Endometrial microvascular endothelial cells (primary cell): ENCODE results near the gene ZNF536. TPM values are rescaled to one million over a fixed set of nuclear protein-coding genes. Genes with fewer than 3 reads are reported as not detected.
"Not testable (repeated sequence)": the region's sequence is repeated elsewhere in the genome, so short reads cannot be mapped to it uniquely, and the experiment has no call there.

Experiments used
- in situ Hi-C: cut with HindIII; loops from 2 replicates; pipeline ENCODE4 v1.10.0; 2017; ENCODE audit warnings: low sequenced_read_pairs, low pct_unique_long_range_greater_than_20kb; ENCODE audit errors: inconsistent ontology term
- total RNA-seq: library from RNA; depleted of rRNA; stranded (reverse); fragments of >200 nt; gene quantifications from one replicate; pipeline ENCODE4 v1.2.3, GENCODE V29; 2015; ENCODE audit errors: inconsistent ontology term

The ZNF536 gene
- total RNA-seq, 1 donor from 2014 or later, result not detected

DNA sequence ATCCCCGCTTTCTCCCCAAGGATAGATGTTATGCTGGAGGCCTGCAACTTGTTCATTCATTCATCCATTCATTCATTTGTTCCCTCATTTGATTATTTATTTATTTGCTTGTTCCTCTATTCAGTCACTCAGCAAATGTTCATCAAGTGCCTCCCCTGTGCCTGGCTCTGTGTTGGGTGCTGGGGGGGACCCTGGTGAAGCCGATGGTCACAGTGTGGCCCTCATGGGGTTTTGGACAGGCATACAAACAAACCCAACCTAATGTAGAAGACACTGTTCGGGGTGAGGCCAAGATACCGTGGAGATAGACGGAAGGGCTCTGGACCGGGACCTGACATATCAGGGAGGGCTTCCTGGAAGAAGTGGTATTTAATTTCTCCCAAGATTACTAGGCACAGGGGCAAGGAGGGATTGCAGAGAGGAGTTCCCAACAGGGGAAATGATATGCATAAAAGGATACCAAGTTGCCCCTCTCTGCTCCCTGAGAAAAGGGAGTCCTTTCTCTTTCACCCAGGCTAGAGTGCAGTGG, 58.1 kb downstream of the ZNF536 start:
- in situ Hi-C loops, result no loop called here

DNA sequence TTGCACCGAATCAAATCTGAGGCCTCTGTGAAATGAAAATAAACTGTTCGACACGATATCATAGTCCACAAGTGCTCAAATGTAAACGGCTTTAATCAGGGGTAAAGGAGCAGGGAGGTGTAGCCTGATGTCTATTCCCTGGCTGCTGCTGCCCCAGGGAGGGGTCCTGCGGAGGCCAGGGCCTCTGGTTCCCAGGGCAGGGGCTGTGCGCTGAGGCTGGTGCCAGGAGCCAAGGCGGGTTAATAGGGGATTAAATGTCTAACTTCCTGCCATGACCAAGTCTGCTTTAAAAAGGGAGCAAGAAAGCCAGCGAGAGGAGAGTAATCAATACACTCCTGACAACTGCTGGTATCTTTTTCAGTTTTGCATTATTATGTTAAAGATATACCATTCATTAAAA, 59.4 kb downstream of the ZNF536 start:
- in situ Hi-C loops, result no loop called here

DNA sequence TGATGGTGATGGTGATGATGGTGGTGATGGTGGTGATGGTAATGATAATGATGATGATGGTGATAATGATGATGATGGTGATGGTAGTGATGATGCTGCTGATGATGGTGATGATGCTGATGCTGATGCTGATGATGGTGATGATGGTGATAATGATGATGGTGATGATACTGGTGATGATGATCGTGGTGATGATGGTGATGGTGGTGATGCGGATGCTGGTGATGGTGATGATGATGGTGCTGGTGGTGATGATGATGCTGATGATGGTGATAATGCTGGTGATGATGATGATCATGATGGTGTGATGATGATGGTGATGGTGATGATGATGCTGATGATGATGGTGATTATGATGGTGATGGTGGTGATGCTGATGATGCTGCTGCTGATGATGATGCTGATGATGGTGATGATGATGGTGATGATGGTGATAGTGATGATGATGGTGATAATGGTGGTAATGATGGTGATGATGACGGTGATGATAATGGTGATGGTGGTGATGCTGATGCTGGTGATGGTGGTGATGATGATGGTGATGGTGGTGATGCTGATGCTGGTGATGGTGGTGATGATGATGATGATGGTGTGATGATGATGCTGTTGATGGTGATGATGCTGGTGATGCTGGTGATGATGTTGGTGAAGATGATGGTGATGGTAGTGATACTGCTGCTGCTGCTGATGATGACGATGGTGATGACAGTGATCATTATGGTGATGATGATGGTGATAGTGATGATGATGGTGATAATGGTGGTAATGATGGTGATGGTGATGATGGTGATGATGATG, 62.8 kb downstream of the ZNF536 start:
- in situ Hi-C loops, result no loop called here

DNA sequence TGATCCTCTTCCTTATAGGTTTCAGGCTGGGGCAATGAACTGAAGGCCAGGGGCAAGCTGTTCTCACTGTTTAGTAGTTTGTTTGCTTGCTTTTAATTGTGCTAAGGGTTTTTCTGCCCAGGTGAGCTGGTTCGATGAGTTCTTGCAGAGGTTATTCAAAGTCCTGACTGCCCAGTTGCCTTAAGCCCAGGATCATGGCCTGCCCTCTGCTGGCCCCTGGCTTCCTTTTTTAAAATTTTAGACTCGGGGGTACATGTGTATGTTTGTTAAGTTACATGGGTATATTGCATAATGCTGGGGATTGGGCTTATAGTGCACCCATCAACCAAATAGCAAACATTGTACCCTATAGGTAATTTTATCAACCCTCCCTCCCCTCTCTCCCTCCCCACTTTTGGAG, 65.7 kb downstream of the ZNF536 start:
- in situ Hi-C loops, result no loop called here

DNA sequence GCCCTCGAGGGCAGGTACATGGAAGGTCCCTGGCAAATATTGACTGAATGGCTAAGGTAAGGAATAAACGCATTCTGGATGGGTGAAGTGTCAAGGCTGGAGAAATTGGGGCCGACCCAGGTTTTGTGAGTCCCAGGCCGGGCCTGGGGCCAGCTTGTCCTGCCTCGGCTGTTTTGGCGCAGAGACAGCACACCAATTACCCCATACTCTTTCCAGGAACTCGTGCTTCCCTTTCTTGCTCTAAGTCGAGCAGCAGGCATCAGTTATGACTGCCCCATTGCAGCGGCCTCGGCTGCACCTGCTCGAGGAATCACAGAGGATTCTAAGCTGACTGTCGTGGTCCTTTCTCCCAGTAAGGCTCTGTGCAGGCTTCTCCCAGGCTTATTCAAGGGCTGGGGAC, 67.1 kb downstream of the ZNF536 start:
- in situ Hi-C loops, result no loop called here

DNA sequence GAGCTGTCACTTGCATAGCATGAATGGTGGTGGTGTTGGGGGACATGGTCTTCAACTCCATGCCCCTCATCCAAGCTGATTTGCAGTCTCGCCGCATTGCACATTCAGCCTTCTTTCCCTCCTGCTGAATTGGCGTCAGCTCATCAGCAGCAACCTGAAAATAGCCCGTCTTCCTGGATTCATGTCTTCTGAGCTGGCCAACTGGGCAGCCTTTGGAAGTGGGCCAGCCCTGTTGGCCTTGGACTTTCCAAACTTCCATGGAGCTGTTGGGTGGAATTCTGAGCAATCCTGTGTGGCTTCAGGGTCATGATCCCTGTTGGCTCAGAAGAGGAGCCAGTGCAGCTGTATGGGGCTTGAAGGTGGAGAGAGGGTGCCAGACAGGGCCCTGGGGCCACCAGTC, 68.8 kb downstream of the ZNF536 start:
- in situ Hi-C loops, result no loop called here

DNA sequence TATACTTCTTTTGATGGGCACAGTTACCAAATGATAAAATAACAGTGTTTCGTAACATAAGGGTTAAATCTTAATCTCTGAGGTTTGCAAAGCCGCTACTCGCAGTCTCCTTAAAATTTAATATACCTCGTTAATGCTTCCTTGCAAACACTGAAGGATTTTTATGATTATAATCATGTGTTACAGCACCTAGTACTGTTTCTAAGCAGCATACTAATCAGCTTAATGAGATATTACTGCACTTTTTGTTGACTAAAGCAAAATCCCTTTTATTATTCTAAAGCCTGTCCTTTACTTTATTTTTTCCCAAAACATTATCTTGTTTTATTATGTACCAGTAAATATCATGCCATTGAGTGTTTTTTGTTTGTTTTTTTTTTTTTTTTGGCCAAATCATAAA, 70.5 kb downstream of the ZNF536 start:
- in situ Hi-C loops, result no loop called here

DNA sequence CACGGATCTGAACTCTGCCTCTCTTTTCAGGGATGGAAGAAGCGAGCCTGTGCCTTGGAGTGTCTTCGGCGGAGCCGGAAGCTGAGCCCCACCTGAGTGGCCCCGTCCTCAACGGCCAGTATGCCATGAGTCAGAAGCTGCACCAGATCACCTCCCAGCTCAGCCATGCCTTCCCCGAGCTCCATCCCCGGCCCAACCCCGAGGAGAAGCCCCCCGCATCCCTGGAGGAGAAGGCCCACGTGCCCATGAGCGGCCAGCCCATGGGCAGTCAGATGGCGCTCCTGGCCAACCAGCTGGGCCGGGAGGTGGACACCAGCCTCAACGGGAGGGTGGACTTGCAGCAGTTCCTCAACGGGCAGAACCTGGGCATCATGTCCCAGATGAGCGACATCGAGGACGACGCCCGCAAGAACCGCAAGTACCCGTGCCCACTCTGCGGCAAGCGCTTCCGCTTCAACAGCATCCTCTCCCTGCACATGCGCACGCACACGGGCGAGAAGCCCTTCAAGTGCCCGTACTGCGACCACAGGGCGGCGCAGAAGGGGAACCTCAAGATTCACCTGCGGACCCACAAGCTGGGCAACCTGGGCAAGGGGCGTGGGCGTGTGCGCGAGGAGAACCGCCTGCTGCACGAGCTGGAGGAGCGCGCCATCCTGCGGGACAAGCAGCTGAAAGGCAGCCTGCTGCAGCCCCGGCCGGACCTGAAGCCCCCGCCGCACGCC, 71.5 kb downstream of the ZNF536 start:
- in situ Hi-C loops, result no loop called here

DNA sequence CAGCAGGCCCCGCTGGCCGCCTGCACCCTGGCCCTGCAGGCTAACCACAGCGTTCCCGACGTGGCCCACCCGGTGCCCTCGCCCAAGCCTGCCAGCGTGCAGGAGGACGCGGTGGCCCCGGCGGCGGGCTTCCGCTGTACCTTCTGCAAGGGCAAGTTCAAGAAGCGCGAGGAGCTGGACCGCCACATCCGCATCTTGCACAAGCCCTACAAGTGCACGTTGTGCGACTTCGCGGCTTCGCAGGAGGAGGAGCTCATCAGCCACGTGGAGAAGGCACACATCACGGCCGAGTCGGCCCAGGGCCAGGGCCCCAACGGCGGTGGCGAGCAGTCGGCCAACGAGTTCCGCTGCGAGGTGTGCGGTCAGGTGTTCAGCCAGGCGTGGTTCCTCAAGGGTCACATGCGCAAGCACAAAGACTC, 72.1 kb downstream of the ZNF536 start:
- in situ Hi-C loops, result no loop called here

DNA sequence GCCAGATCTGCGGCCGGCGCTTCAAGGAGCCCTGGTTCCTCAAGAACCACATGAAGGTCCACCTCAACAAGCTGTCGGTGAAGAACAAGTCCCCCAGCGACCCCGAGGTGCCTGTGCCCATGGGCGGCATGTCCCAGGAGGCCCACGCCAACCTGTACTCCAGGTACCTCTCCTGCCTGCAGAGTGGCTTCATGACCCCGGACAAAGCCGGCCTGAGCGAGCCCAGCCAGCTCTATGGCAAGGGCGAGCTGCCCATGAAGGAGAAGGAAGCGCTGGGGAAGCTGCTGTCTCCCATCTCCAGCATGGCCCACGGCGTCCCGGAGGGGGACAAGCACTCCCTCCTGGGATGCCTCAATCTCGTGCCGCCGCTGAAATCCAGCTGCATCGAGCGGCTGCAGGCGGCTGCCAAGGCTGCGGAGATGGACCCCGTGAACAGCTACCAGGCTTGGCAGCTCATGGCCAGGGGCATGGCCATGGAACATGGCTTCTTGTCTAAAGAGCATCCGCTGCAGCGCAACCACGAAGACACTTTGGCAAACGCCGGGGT, 72.6 kb downstream of the ZNF536 start:
- in situ Hi-C loops, result no loop called here

DNA sequence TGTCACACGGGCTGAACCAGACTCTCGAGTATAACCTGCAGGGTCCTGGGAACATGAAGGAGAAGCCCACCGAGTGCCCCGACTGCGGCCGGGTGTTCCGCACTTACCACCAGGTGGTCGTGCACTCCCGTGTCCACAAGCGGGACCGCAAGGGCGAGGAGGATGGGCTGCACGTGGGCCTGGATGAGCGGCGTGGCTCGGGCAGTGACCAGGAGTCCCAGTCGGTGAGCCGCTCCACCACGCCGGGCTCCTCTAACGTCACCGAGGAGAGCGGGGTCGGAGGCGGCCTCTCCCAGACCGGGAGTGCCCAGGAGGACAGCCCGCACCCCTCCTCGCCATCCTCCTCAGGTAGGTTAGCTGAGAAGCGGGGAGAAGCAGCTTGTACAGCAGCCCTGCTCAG, 73.2 kb downstream of the ZNF536 start:
- in situ Hi-C loops, result no loop called here

DNA sequence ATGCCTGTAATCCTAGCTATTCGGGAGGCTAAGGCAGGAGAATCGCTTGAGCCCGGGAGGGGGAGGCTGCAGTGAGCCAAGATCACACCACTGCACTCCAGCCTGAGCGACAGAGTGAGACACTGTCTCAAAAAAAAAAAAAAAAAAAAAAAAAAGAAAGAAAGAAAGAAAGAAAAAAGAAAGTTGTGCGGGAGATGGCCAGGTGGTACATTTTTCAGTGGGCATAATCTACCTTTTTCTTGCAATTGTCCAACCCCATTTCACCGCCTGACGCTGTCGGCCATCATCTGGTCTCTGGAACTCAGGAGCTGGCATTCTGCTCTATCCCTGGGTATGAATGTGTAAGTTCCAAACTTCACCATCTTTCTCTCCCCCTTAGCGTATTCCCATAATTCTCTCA, 73.9 kb downstream of the ZNF536 start:
- in situ Hi-C loops, result not testable (repeated sequence)

DNA sequence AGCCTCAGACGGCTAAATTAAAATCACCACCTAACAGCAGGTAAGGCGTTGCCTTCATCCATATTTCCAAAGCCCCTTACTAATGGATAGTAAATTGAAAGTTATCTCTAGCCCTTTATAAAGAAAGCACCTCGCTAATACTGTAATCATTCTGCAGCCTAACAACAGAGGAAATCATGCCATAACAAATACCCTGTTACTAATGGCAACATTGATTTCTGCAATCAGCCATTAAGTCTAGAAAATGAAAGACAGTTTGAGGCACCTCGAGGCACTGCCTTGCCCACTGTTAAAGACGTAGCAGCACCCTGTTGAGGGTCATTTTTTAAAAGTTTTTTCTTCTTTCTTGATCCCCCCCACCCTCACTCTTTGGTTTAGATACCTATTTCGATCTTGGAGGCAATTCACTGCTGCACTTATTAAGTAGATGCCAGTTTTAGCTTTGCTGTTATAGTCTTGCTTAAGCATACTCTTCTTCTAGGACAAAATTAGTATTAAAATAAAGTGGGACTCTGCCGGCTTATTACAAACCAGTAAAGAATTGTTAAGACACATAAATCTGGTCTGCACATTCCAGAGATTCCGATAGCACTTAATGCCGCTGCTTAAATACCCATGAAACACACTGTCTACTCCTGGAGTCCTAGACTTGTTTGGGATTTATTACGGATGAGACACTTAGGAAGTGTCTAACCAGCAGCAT, 74.8 kb downstream of the ZNF536 start:
- in situ Hi-C loops, result no loop called here

DNA sequence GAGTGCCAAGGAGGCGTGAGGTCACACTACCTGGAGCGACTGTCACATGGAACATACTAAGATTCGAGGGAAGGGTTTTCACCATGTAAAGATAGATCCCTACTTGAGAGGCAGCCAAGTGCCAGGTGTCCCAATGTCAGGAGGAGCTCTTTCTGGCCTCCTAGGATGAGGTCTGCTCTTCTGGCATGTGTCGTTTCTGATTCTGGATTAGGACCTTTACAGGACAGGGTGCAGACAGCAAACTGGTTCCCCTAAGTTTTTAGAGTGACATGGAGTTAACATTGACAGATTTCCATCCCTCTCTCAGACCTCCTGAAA, 75.3 kb downstream of the ZNF536 start:
- in situ Hi-C loops, result no loop called here

DNA sequence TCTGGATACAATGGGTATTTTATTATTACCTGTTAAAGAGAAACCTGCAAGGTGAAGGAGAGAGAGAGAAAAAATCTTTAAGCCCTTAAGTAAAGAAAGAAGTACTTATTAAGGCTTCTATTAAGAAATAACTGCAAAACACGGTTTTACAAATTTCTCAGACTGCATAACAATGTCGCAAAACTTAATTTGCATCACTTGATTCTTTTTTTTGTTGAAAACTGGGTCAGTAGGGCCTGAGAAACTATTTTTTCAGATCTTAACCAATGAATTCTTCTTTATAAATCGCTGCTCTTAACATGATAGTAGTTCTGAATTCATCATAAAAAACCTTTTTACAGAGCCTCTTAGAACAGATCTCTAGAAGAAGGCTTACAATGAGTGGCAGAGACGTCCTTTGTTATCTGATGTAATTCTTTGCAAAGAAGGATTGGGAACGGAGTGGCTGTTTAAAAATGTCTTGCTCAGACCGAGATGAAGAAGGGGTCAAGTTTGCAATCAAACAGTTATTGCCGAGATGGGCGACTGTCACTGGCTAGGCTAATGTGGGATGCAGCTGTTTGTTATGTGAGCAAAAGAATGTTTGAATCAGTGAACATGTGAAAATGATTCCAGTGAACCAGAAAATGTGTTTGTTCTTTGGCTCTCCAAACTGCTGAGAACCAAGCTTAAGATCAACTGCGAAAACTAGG, 76.3 kb downstream of the ZNF536 start:
- in situ Hi-C loops, result no loop called here

DNA sequence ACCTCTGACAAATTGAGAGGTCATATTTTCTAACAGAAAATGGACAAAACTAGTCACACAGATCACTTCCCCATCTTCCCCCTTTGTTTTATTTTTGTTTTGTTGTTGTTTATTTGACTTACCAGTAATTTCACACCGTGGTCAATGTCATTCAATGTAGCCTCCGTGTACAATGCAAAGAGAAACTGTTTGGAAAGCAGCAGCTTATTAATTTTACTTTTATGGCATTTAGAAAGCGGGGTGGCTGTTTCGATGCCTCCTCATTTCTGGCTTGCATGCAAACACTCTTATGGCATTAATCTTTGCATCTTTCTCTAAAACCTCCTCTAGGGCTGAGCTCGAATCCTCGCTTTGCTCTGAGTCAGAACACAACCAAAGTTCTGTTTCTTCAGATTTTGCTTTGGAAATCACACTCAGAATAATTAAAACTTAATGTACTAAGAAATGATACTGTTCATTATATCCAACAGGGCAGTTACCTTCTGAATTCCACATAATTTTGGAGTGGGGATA, 77.0 kb downstream of the ZNF536 start:
- in situ Hi-C loops, result no loop called here

DNA sequence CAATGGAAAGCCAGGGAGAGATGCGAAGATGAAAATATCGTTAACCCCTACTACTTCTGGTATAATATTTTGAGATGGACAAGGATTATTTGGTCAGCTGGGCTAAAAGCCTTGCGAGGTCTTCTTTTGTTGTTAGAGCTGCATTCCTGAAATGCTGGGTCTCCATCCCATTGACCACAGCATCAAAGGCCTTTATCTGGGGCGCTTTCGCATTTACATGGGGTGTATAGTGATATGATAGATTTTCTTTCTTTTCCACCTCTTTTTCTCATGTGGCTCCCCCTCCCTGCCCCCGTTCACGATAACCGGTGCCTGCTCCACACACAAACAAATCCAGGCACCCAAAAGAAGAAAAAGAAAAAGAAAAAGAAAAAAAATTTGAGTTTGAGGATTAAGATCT, 77.5 kb downstream of the ZNF536 start:
- in situ Hi-C loops, result no loop called here

DNA sequence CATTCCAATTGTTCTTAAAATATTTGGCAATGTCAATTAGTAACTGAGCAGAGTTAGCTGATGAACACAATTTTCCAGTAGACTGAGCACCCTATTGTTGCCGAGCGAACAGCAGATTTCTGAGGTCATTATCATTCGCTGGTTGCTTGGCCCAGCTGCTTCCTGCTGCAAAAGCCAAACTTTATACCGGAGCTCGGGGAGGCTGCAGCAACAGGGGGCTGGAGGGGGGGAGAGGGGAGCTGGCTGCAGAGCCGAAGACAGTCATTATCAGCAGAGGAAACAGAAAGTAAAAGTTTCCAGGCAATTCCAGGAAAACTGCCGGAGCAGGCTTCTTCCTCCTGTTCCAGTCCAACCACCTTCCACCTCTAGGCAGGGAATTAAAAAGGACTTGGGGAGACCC, 77.9 kb downstream of the ZNF536 start:
- in situ Hi-C loops, result no loop called here

DNA sequence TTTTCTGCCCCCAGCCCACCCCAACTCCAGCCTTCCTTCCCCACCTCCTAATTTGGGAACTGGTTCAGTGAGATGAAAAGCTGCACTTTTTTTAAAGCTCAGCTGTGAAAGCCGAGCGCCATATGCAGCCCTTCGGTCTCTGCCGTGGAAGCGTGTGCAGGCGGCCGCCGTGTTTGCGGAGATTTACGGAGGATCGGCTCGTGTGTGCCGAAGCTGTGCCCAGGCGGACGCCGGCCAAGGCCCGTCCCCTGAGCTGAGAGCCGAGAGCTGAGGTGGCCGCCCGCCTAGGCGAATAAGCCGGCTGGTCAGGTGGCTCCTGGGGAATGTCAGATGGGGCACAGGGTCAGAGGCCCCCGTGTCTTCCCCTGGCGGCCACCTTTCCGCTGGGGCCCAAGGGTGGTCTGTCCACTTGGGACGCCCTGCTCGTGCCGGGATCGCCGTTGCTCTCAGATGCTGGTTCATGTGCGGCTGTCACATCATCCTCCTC, 78.7 kb downstream of the ZNF536 start:
- in situ Hi-C loops, result no loop called here
